ENCODE results near the gene RGS7BP.

- no peak for TF ChIP-seq EZH2phosphoT487 (conservative IDR thresholded peaks at IDR 0.05; ENCODE audit: low read length)
- no peak for TF ChIP-seq CTCF (IDR thresholded peaks at IDR 0.05; ENCODE audit: insufficient read depth, low read length, poor library complexity, severe bottlenecking)
These were observed 70.4 kb downstream of the RGS7BP start for GRCh38 chr5:64576250-64576649.
